K562 (cell line): ENCODE results near the gene ERVK3-1. TPM values are rescaled to one million over a fixed set of nuclear protein-coding genes. Genes with fewer than 3 reads are reported as not detected.
A peak's percentile ranks its signal among the peaks of the same experiment; 100 is the strongest.

Source experiments
- E2F5 ChIP-seq: sonication (generic); formaldehyde crosslinking; IDR thresholded peaks from 2 replicates; pipeline ENCODE4 v1.8.0; 2022; ENCODE audit warnings: mild to moderate bottlenecking, missing genetic modification reagents
- ELF2 ChIP-seq: fragments of 250-450 bp; sonication (Bioruptor Pico); IDR thresholded peaks from 2 replicates; pipeline ENCODE4 v1.5.0; 2021; ENCODE audit warnings: mild to moderate bottlenecking
- FOXP1 ChIP-seq: sonication (generic); formaldehyde crosslinking; IDR thresholded peaks from 2 replicates; pipeline ENCODE4 v1.8.0; 2022; ENCODE audit warnings: mild to moderate bottlenecking, missing genetic modification reagents
- HEY1 ChIP-seq: fragments of 250-450 bp; sonication (Bioruptor Pico); IDR thresholded peaks from 2 replicates; pipeline ENCODE4 v1.5.0; 2020; ENCODE audit warnings: mild to moderate bottlenecking, moderate library complexity, borderline replicate concordance
- JUN ChIP-seq, 2 experiments: sonication (generic) in 1 of 2; formaldehyde crosslinking in 1 of 2; IDR thresholded peaks; 2 replicates each; pipeline versions ENCODE4 v1.6.1 to v1.8.0; 2012 to 2022; ENCODE audit warnings: borderline replicate concordance in 2 of 2, mild to moderate bottlenecking in 2 of 2, improper control_type of control experiment in 1 of 2, low read depth in 1 of 2, low read length in 1 of 2, missing genetic modification reagents in 1 of 2
- KDM5B ChIP-seq: fragments of 200-600 bp; sonication (generic); IDR thresholded peaks from 2 replicates; pipeline ENCODE4 v1.6.1; 2012; ENCODE audit warnings: low read depth, mild to moderate bottlenecking, moderate library complexity, low read length, control low read depth, inconsistent platforms; ENCODE audit not compliant: insufficient replicate concordance
- NFIC ChIP-seq: fragments of 450-650 bp; IDR thresholded peaks from 2 replicates; pipeline ENCODE4 v1.6.1; 2017; ENCODE audit warnings: mild to moderate bottlenecking, inconsistent platforms
- RNF2 ChIP-seq: sonication (generic); IDR thresholded peaks from 2 replicates; pipeline ENCODE4 v1.6.1; 2016
- SRF ChIP-seq, 2 experiments: fragments of 250-450, 450-650 bp in 1 of 2; sonication (Bioruptor Pico) in 1 of 2; sonication (generic) in 1 of 2; formaldehyde crosslinking; IDR thresholded peaks; 2 replicates each; pipeline versions ENCODE4 v1.5.0 to v1.5.1; 2020 to 2022; ENCODE audit warnings: mild to moderate bottlenecking in 1 of 2, missing genetic modification reagents in 1 of 2
- THAP7 ChIP-seq: fragments of 250-450 bp; sonication (Bioruptor Pico); IDR thresholded peaks from 2 replicates; pipeline ENCODE4 v1.5.0; 2021
- WHSC1 ChIP-seq: IDR thresholded peaks from one replicate; pipeline ENCODE4 v1.6.1; 2012; ENCODE audit warnings: low read length, control low read depth, inconsistent platforms
- ZBTB11 ChIP-seq, 3 experiments: fragments of 200-800 bp in 1 of 3; fragments of 250-450 bp in 1 of 3; fragments of 450-650 bp in 1 of 3; sonication (Bioruptor Pico) in 1 of 3; sonication (Bioruptor generic) in 1 of 3; formaldehyde crosslinking in 1 of 3; IDR thresholded peaks; 2 replicates each; pipeline versions ENCODE4 v1.6.1 to v1.8.0; 2016 to 2022; ENCODE audit warnings: mild to moderate bottlenecking in 2 of 3, missing genetic modification characterization in 2 of 3, missing compliant biosample characterization in 1 of 3, moderate library complexity in 1 of 3
- ZBTB2 ChIP-seq: fragments of 450-650 bp; IDR thresholded peaks from 2 replicates; pipeline ENCODE4 v1.6.1; 2016; ENCODE audit warnings: antibody characterized with exemption
- ZNF766 ChIP-seq: fragments of 200-800 bp; sonication (Bioruptor generic); conservative IDR thresholded peaks from 2 replicates; pipeline ENCODE4 v1.6.1; 2016; ENCODE audit warnings: missing genetic modification characterization, missing compliant biosample characterization
- polyA plus RNA-seq, 8 experiments: library from polyadenylated mRNA; depleted of rRNA in 4 of 8; stranded (reverse) in 5 of 8; unstranded in 3 of 8; fragments of >200 nt; fragmentation: Nextera tagmentation in 2 of 8; fragmentation: Illumina TruSeq in 1 of 8; extraction: Ambion mirVana in 2 of 8; extraction: Trizol in 1 of 8; gene quantifications; 2 replicates each; pipeline versions ENCODE4 v1.2.1 to v1.2.3, GENCODE V29; 2011 to 2014; ENCODE audit warnings: inconsistent platforms in 1 of 8, missing spikeins in 1 of 8
- total RNA-seq, 7 experiments: library from RNA; depleted of rRNA in 6 of 7; stranded (reverse); fragments of >200 nt in 6 of 7; fragmentation: Illumina TruSeq in 2 of 7; extraction: Trizol in 2 of 7; gene quantifications; 2 replicates each; pipeline versions ENCODE4 v1.2.1 to v1.2.3, GENCODE V29; 2011 to 2021; ENCODE audit warnings: low replicate concordance in 1 of 7
- TF ChIP-seq, protein P1 (sequence below): fragments of 450-650 bp; IDR thresholded peaks from 2 replicates; pipeline ENCODE4 v1.6.1; 2016; ENCODE audit warnings: low read depth, mild to moderate bottlenecking, moderate library complexity
- TF ChIP-seq, protein P2 (sequence below): fragments of 450-650 bp; IDR thresholded peaks from 2 replicates; pipeline ENCODE4 v1.6.1; 2016

The ERVK3-1 gene
- total and polyA plus RNA-seq, 9 of the 15 experiments (the other 6 are each of a cell fraction or from before 2014, with no cell fraction given) = 87.6 to 299 (median 119) TPM

DNA sequence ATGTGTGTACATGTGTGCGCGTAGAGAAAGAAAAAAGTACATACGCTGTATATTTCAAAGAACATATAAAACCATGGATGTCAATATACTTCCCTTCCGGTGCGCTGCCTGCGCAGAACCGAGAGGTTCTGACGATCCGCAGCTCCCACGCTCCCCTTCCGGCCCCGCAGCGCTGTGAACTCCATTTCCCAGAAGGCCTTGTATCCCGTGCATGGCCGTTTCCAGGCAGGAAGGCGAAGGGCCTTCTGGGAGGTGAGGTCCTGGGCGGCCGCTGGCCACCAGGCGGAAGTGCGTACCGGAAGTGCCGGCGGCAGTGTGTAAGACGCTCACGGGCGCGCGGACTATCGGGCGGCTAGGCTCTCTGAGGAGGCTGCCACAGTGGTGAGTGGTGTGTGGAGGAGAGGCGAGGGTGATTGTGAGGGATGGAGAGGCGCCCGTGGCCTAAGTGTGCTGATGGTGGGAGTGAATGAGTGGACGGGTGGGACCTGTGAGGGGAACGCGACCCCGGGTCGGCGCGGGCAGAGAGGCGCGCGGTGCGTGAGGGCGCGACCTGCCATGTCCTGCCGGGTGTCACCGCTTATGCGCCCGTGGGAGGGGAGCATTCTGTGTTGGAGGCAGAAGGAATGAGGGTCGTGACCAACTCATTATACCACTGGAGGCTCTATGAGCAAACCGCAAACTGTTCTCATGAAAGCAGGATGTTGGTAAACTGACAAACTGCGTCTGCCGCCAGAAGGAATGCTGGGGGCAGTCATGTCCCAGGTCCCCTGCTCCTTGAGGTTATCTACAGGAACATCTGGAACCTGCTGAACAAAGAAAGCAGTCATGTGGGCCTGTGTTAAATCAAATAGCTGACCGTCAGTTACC is at the start of gene ERVK3-1 (continued):
- TF ChIP-seq WHSC1 (no peak), JUN (IDR thresholded peaks at IDR 0.05; ENCODE audit: borderline replicate concordance, low read depth, low read length) (0 out of 2 replicates have a peak, but pooled peaks have one; percentile 20), JUN (CRISPR knock-in tag; IDR thresholded peaks at IDR 0.05; ENCODE audit: borderline replicate concordance) (no peak; the same call in 1 of the 2 replicates), KDM5B (peak; percentile 90), ZBTB11 (CRISPR knock-in tag; IDR thresholded peaks at IDR 0.05) (peak; percentile 63 to 97 (median 81); a peak in 5 of 6 replicates), FOXP1 (CRISPR knock-in tag) (peak; percentile 39; the same call in 1 of the 2 replicates), E2F5 (CRISPR knock-in tag) (peak; percentile 75; the same call in 1 of the 2 replicates), THAP7 (no peak), HEY1 (CRISPR knock-in tag) (no peak), NFIC (peak; percentile 66), SRF (CRISPR knock-in tag; IDR thresholded peaks at IDR 0.05) (peak in 1 of 2 experiments; percentile 54; a peak in 2 of 4 replicates), RNF2 (peak; percentile 67), ZNF766 (peak; percentile 94), ELF2 (CRISPR knock-in tag) (peak; percentile 91), ZBTB2 (0 out of 2 replicates have a peak, but pooled peaks have one; percentile 77)
- TF ChIP-seq, protein P1, sequence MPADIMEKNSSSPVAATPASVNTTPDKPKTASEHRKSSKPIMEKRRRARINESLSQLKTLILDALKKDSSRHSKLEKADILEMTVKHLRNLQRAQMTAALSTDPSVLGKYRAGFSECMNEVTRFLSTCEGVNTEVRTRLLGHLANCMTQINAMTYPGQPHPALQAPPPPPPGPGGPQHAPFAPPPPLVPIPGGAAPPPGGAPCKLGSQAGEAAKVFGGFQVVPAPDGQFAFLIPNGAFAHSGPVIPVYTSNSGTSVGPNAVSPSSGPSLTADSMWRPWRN = no peak
- TF ChIP-seq, protein P2, sequence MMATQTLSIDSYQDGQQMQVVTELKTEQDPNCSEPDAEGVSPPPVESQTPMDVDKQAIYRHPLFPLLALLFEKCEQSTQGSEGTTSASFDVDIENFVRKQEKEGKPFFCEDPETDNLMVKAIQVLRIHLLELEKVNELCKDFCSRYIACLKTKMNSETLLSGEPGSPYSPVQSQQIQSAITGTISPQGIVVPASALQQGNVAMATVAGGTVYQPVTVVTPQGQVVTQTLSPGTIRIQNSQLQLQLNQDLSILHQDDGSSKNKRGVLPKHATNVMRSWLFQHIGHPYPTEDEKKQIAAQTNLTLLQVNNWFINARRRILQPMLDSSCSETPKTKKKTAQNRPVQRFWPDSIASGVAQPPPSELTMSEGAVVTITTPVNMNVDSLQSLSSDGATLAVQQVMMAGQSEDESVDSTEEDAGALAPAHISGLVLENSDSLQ = no peak; the same call in none of the 2 replicates
